Hepatocyte (in vitro differentiated cells): ENCODE data around the gene KLC4. TPM values are rescaled to one million over a fixed set of nuclear protein-coding genes. Genes with fewer than 3 reads are reported as not detected.

Experiments
- DNase-seq: peaks from one replicate; pipeline ENCODE4 v3.0.0-alpha.2; 2016; ENCODE audit warnings: low spot score
- H2AFZ ChIP-seq: fragments of 200-600 bp; sonication (generic); 2 replicates; pipeline ENCODE4 v1.6.0; 2016; ENCODE audit warnings: antibody characterized with exemption, mild to moderate bottlenecking
- H3K27ac ChIP-seq: fragments of 200-600 bp; sonication (generic); 2 replicates; pipeline ENCODE4 v1.5.1; 2016; ENCODE audit warnings: mild to moderate bottlenecking
- H3K27me3 ChIP-seq: fragments of 200-600 bp; sonication (generic); 2 replicates; pipeline ENCODE4 v1.6.1; 2016
- H3K36me3 ChIP-seq: fragments of 200-600 bp; sonication (generic); replicated peaks from 2 replicates; pipeline ENCODE4 v1.5.1; 2016; ENCODE audit warnings: low read depth; ENCODE audit not compliant: insufficient read depth
- H3K4me1 ChIP-seq: fragments of 200-600 bp; sonication (generic); 2 replicates; pipeline ENCODE4 v1.5.1; 2016; ENCODE audit warnings: mild to moderate bottlenecking, moderate library complexity; ENCODE audit not compliant: insufficient read depth
- H3K4me2 ChIP-seq: fragments of 200-600 bp; sonication (generic); 2 replicates; pipeline ENCODE4 v1.6.0; 2016
- H3K4me3 ChIP-seq: fragments of 200-600 bp; sonication (generic); 2 replicates; pipeline ENCODE4 v1.5.1; 2016; ENCODE audit warnings: mild to moderate bottlenecking
- H3K79me2 ChIP-seq: fragments of 200-600 bp; sonication (generic); 2 replicates; pipeline ENCODE4 v1.6.0; 2017; ENCODE audit warnings: mild to moderate bottlenecking
- H3K9me2 ChIP-seq: fragments of 200-600 bp; sonication (generic); replicated peaks from 2 replicates; pipeline ENCODE4 v1.6.0; 2017; ENCODE audit warnings: mild to moderate bottlenecking; ENCODE audit not compliant: insufficient read depth
- H3K9me3 ChIP-seq: fragments of 200-600 bp; sonication (generic); 2 replicates; pipeline ENCODE4 v1.5.1; 2016; ENCODE audit warnings: low read depth, mild to moderate bottlenecking
- H4K20me1 ChIP-seq: fragments of 200-600 bp; sonication (generic); 2 replicates; pipeline ENCODE4 v1.6.0; 2016; ENCODE audit warnings: mild to moderate bottlenecking; ENCODE audit not compliant: insufficient read depth, poor library complexity, severe bottlenecking
- CTCF ChIP-seq: fragments of 200-600 bp; sonication (generic); IDR thresholded peaks from 2 replicates; pipeline ENCODE4 v1.5.1; 2016; ENCODE audit warnings: antibody characterized with exemption, mild to moderate bottlenecking; ENCODE audit not compliant: poor library complexity
- EZH2 ChIP-seq: fragments of 200-600 bp; sonication (generic); IDR thresholded peaks from 2 replicates; pipeline ENCODE4 v1.6.1; 2016; ENCODE audit warnings: antibody characterized with exemption, mild to moderate bottlenecking, borderline replicate concordance
- EZH2phosphoT487 ChIP-seq: fragments of 200-600 bp; sonication (generic); IDR thresholded peaks from one replicate; pipeline ENCODE4 v1.6.1; 2018; ENCODE audit warnings: antibody characterized with exemption, mild to moderate bottlenecking, low read depth, moderate library complexity; ENCODE audit not compliant: unreplicated experiment, severe bottlenecking
- WGBS: methylation state at CpG from one replicate; pipeline ENCODE4 v1.1.6; 2016; ENCODE audit warnings: low lambda C conversion rate; ENCODE audit errors: missing lambda C conversion rate; 5-methylcytosine and 5-hydroxymethylcytosine counted together
- polyA plus RNA-seq: library from polyadenylated mRNA; unstranded; fragments of >200 nt; fragmentation: Nextera tagmentation; extraction: Ambion mirVana; gene quantifications from 2 replicates; pipeline ENCODE4 v1.2.1, GENCODE V29; 2016
- total RNA-seq: library from RNA; depleted of rRNA; stranded (reverse); fragments of >200 nt; gene quantifications from 2 replicates; pipeline ENCODE4 v1.2.3, GENCODE V29; 2014

The KLC4 gene
- total and polyA plus RNA-seq, 2 experiments from 2014 or later, result 67.5 to 73.4 TPM

GRCh38 chr6:43052842-43053544, 6.4 kb upstream of the KLC4 start:
- Histone ChIP-seq H3K79me2 (peaks cover 49% of the 10 kb centered on the region), H3K36me3 (no peaks in the 10 kb centered on the region), H3K27ac (peak overlapping the region; percentile 98), H3K4me1 (peaks cover 27% of the 10 kb centered on the region), H3K9me3 (no peaks in the 10 kb centered on the region), H3K9me2 (no peaks in the 10 kb centered on the region), H3K27me3 (no peaks in the 10 kb centered on the region), H3K4me3 (peak overlapping the region; percentile 40), H4K20me1 (no peaks in the 10 kb centered on the region), H2AFZ (peak overlapping the region; percentile 44), H3K4me2 (peak overlapping the region; percentile 93)
- TF ChIP-seq EZH2 (no peak), CTCF (peak; percentile 10)
- peak; percentile 41 for DNase-seq
- WGBS, result 19% methylated on average over 18 of the region's 22 CpGs

GRCh38 chr6:43053545-43054205, 5.8 kb upstream of the KLC4 start, which contains the start of gene CUL7:
Gene CUL7, minus strand, starts transcription at chr6:43053851. Its CDS starts 1,063 bp downstream, at chr6:43052788.
- WGBS, result 4% methylated on average over 41 of the region's 45 CpGs

GRCh38 chr6:43054206-43054943, 5.1 kb upstream of the KLC4 start:
- Histone ChIP-seq H3K79me2 (peaks cover 61% of the 10 kb centered on the region), H2AFZ (peak overlapping the region; percentile 28), H3K36me3 (no peaks in the 10 kb centered on the region), H3K4me3 (no peak overlapping the region), H3K4me2 (peak overlapping the region; percentile 77), H3K27me3 (no peaks in the 10 kb centered on the region), H4K20me1 (no peaks in the 10 kb centered on the region), H3K9me3 (no peaks in the 10 kb centered on the region), H3K9me2 (no peaks in the 10 kb centered on the region), H3K4me1 (peaks cover 32% of the 10 kb centered on the region), H3K27ac (peak overlapping the region; percentile 96)
- no peak for TF ChIP-seq EZH2
- no peak for TF ChIP-seq CTCF
- no peak for TF ChIP-seq EZH2phosphoT487
- DNase-seq, result no peak
- WGBS, result 87% methylated on average over 17 of the region's 17 CpGs

More at GRCh38 chr6:43053545-43054205, 5.8 kb upstream of the KLC4 start, which contains the start of gene CUL7:
- no peak for TF ChIP-seq EZH2phosphoT487
- TF ChIP-seq EZH2, result no peak
- no peak for TF ChIP-seq CTCF
- Histone ChIP-seq H4K20me1 (no peaks in the 10 kb centered on the region), H3K4me2 (peak within 1 kb of the TSS; percentile 93), H3K36me3 (no peaks in the 10 kb centered on the region), H3K79me2 (peaks cover 56% of the 10 kb centered on the region), H3K4me3 (peak within 1 kb of the TSS; percentile 40), H2AFZ (peak within 1 kb of the TSS; percentile 44), H3K4me1 (peaks cover 32% of the 10 kb centered on the region), H3K9me2 (no peaks in the 10 kb centered on the region), H3K27ac (peak within 1 kb of the TSS; percentile 98), H3K27me3 (no peaks in the 10 kb centered on the region), H3K9me3 (no peaks in the 10 kb centered on the region)
- peak; percentile 98 for DNase-seq
